Fibroblast of peridontal ligament (primary cell): Measurements from ENCODE around the gene DRAM1.
A peak's percentile ranks its signal among the peaks of the same experiment; 100 is the strongest.
"Not testable (repeated sequence)": the region's sequence is repeated elsewhere in the genome, so short reads cannot be mapped to it uniquely, and the experiment has no call there.

Source experiments
- DNase-seq: peaks from one replicate; pipeline ENCODE4 v3.0.0-alpha.2; 2010; ENCODE audit errors: extremely low read depth

Gene DRAM1

DNA sequence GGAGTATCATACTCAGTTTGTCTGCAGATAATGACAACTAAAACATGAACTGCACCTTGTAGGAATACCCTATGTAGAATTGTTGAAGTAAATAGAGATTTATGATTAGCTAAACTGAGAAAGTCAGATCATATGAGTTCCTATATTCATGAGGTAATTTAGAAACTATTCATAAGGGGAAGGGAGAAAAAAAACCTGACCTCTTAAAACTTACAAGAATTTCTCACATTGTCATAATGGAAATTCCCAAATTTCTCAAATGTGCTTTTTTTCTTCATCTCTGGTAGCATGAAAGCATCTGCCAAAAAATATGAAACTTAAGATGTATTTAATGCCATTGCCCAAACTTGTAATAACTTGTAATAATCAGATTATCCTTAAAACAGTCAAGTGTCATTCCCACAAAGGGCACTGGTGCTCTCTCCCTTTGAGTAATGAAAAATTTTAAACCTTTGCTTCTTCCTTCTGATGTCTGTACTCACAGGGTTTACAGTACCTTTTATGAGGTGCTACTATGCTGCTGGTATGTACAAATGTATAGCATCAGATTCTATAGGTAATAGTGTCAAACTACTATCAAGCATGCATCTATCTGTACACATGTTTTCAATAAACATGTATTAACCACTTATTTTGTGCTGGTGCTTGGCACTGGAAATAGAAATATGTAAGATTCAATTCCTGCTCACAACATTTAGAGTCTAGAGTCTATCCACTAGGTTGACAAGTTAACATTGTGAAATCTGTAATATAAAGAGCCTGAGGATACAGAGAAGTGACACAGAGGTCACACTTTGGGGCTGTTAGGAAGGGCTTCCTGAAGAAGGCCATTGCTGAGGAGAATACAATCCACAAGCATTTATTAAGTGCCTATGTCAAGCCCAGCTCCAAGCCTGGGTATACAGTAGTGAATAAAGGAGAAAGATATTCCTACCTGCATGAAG lies 17.4 kb upstream of the DRAM1 start:
- peak; percentile 73 for DNase-seq

DNA sequence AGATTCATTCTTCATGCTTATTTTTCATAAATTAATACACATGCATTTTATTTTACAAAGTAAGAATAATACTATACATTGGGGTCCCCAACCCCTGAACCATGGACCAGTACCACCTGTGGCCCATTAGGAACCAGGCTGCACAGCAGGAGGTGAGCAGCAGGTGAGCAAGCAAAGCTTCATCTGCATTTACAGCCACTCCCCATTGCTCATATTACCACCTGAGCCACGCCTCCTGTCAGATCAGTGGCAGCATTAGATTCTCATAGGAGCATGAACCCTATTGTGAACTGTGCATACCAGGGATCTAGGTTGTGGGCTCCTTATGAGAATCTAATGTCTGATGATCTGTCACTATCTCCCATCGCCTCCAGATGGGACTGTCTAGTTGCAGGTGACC lies 15.7 kb upstream of the DRAM1 start:
- not testable (repeated sequence) for DNase-seq

DNA sequence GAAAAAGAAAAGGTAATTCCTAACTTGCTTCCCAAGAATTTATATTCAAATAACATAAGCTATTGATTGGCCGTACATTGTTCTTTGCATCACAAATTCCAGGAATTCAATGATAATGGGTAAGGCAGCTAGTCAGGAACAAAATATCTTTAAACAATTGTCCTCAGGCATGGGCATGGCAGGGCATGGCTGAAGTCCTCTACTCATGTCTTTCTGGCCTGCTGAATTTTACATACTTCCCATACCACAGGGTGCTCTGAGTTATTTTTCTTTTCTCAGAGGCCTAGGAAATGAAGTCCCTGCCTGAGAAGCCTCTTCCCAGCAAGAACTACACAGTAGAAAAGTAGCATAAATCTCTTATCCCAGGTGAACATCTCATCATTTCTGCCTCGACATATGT lies 15.1 kb upstream of the DRAM1 start:
- DNase-seq, result no peak

DNA sequence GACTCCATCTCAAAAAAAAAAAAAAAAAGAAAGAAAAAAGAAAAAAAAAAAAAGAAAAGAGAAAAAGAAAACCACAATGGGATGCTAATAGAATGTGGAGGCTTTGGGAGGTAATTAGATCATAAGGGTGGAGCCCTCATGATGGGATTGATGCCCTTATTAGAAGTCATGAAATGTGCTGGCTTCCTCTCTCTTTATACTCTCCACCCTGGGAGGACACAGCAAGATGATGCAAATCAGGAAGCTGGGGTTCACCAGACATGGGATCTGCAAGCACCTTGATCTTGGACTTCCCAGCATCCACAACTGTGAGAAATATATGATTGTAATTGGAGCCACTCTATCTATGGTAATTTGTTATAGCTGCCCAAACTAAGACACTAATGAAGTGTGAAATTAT lies 13.4 kb upstream of the DRAM1 start:
- no peak for DNase-seq

DNA sequence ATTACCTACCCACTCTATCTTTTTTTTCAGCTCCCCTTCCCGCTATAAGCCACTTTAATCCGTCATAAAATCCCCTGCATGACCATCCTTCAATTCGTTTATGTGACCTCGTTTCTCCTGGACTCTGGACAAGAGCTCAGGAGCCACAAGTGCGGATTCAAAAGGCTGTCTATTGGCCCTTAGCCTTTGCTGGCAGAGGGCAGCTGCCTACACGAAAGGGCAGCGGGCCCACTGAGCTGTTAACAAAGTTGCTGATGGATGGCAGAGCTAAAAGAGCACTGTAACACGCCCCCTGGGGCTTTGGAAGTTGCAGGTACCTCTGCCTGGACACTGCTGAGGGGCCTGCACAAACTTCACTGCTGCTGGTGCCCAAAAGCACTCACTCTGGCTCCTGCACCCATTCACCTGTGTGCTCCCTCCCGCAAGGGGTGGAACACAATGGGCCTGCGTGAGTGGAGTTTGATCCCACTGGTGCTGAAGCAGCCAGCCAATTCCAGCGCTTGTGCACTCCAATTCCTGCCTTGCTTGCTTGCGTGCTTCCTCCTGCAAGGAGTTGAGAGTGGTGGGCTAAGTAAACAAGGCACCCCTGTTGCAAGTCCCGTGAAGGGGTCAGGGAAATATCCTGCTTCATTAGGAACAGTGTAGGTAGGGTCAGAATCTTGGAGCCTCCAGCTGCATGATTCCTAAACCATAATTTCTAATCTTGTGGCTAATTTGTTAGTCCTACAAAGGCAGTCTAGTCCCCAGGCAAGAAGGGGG lies 10.6 kb upstream of the DRAM1 start:
- no peak for DNase-seq

DNA sequence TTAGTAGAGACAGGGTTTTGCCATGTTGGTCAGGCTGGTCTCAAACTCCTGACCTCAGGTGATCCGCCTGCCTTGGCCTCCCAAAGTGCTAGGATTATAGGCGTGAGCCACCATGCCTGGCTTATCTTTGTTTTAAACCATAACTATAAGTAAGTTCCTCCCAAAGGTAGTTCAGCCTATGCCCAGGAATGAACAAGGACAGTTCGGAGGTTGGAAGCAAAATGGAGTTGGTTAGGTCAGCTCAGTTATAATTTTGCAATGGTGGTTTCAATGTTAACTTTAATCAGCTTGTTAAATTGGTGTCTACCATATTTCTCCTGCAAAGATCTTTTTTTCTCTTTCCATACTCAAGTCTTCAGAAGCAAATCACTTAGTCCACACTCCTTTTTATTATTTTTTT lies 9.8 kb upstream of the DRAM1 start:
- DNase-seq, result not testable (repeated sequence)

DNA sequence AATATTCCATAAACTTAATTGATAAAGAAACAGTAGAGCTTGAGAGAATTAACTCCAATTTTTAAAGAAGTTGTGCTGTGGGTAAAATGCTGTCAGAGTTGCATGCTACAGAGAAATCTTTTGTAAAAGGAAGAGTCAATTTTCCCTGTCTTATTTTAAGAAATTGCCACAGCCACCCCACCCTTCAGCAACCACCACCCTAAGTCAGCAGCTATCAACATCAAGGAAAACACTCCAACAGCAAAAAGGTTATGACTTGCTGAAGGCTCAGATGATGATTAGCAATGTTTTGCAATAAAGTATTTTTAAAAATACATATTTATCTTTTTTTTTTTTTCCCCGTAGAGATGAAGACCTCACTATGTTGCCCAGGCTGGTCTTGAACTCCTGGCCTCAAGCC lies 6.5 kb upstream of the DRAM1 start:
- no peak for DNase-seq

DNA sequence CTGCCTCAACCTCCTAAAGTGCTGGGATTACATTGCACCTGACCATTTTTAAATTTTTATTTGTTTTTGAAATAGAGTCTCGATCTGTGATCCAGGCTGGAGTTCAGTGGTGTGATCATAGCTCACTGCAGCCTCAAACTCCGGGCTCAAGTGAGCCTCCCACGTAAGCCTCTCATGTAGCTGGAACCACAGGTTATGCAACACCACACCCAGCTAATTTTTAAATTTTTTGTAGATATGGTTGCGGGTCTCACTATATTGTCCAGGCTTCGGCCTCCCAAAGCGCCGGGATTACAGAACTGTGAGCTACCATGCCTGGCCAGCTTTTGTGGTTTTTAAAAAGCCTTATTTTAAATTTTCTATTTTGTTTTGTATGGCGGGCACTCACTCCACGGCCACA lies 2.2 kb upstream of the DRAM1 start:
- no peak for DNase-seq

DNA sequence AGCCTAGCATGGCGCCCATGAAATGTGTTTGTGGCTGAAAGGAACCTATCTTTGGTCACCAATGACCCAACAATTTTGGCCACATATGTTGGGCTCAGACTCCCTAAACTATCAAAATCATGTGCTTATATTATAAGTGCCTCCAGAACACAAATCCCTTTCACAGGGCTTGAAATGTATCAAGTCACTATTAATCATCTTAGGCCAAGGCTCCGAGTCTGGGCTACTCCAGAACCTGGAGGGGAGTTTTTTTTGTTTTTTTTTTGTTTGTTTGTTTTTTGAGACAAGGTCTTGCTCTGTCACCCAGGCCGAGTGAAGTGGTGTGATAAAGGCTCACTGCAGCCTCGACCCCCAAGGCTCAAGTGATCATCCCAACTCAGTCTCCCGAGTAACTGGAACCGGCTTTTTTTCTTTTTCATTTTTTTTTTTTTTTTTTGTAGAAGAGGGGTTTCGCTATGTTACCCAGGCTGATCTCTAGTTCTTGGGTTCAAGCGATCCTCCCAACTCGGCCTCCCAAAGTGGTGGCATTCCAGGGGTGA lies 989 bp upstream of the DRAM1 start:
- peak; percentile 35 for DNase-seq

DNA sequence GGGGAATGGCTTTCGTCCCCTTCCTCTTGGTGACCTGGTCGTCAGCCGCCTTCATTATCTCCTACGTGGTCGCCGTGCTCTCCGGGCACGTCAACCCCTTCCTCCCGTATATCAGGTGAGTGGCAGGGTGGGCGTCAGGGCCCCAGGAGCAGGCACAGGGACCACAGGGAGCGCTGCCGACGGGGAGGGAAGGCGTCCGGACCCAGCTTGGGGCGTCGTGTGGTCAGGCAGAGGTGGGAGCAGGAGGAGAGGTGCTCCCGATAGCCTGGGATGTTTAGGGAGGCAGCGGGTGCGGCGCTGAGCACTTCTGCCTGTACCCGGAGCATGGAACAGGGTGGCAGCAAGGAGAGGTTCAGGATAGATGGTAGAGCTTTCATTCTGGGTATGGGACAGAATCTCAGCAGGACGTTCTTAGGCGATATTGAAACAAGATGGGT lies 444 bp downstream of the DRAM1 start:
- DNase-seq, result no peak

DNA sequence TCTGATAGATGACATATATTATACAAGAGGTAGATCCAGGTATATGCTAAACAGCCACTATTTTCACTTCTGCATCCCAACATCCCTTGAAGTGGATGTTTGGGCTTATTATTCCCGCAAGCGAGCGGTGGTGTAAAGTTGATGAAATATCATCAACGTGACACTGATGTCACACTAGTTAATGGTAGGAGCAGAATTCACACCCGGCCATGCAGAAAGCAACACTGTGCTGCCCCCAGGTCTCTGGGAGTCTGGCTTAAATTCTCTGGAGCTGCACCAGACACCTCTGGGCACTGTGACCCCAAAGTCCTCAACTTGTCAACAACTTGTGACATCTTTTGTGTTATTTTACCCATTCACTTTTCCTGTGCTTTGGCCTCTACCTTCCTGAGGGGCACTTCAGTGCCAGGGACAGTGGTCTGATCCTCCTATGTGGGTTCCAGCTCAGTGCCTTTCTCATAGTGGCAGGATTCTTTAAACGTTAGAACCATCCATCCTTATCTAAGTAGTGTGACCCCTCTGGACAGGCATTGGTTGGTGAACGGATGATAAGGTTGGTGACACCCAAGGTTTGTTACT lies 952 bp downstream of the DRAM1 start:
- peak; percentile 27 for DNase-seq

DNA sequence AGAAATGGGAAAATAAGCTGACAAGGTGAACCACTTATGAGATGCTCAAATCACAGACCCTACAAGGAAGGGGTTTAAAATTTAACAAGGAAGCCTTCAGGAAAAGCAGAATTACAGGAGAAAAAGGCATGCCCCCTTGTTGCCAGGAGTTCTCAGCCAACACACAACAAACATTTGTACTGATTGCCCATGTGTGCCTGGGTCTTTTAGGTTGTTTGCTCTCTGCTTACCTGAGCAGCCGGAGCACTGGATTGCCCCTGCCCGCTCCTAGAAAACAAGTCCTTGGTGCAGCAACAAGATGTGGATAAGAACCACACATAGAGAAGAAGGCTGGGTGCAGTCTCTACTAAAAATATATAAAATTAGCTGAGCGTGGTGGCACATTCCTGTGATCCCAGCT lies 3.4 kb downstream of the DRAM1 start:
- no peak for DNase-seq

DNA sequence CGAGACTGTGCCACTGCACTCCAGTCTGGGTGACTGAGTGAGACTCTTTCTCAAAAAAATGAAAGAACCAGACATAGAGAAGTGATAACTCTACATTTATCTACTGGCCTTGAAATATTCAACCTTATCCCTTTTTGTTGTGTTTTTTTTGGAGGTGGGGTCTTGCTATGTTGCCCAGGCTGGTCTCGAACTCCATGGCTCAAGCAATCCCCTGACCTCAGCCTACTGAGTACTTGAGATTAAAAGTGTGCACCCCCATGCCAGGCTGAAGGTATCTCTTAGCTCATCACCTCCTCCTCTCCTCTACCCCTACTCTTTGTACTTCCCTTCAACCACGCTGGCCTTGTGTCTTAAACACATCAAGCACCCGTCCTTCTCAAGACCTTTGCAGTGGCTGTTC lies 3.8 kb downstream of the DRAM1 start:
- no peak for DNase-seq

DNA sequence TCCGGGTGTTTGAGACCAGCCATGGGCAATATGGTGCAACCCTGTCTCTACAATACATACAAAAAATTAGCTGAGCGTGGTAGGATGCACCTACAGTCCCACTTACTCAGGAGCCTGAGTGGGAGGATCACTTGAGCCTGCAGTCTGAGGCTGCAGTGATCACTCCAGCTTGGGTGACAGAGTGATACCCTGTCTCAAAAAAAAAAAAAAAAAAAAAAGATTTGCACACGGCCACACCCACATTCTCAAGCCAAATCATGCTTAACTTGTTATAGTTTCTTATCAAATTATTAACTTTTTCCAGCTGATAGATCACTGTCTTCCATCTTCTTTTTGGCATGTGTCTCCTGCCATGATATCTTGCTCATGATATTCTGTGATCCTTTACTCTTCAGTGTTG lies 6.8 kb downstream of the DRAM1 start:
- DNase-seq, result no peak

DNA sequence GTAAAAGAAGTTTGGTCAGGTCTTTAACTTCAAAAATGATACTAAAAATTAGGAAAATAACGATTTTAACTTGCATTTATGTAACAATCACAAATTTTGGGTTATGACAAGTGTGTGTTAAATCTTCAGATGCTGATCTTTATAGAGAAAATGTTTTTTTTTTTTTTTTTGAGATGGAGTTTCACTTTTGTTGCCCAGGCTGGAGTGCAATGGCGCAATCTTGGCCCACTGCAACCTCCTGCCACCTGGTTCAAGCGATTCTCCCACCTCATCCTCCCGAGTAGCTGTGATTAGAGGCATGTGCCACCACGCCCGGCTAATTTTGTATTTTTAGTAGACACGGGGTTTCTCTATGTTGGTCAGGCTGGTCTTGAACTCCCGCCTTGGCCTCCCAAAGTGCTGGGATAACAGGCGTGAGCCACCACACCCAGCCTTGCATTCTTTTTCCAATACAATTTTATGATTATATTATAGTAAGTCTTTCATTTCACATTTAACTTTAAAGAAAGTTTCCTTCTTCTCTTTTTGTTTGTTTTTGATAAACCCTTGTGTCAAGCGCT lies 7.5 kb downstream of the DRAM1 start:
- DNase-seq, result not testable (repeated sequence)

DNA sequence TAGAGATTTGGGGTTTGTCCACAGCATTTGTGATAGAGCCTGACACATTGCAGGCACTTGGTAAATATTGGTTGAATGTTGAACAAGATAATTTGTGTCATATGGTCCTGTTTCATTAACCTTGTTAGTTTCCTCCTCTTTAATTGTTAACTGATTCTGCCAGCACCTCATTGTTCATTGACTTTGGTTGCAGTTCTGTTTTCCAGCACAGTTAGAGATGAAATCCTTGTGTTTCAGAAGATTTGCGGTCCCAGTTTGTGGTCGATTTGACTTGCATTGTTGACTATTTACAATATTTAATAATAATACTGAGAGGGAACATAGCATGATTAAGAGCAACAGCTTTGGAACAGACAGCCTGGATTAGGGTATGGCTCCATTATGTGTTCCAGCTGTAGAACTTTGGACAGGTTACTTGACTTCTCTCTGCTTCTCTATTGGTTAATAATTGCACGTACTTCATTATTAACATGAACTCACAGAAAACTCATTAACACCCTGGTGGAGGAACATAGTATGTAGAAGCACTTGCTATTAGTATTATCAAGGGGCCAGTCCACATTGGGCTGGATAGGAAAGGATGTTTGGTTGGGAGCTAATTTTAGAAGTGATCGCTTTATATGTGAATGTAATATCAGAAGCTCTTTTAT lies 8.7 kb downstream of the DRAM1 start:
- no peak for DNase-seq

DNA sequence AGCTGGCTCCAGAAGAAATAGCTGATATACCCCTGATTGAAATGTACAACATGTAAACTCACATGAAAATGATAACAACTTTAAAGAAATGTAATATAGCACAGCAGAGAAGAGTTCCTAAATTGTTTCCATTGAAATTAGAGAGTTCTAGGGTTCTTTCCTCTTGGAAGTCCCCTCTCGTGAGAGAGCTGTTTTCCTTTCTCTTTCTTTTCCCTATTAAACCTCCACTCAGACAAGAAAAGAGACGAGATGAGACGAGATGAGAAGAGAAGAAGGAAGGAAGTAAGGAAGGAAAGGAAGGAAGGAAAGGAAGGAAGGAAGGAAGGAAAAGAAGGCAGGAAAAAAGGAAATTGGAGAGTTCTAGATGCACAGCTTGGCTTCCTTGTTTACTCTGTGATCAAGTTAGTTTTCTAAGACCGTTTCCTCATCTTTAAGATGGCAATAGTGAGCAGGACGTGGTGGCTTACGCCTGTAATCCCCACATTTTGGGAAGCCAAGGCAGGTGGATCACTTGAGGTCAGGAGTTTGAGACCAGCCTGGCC lies 11.9 kb downstream of the DRAM1 start:
- DNase-seq, result peak; percentile 10

DNA sequence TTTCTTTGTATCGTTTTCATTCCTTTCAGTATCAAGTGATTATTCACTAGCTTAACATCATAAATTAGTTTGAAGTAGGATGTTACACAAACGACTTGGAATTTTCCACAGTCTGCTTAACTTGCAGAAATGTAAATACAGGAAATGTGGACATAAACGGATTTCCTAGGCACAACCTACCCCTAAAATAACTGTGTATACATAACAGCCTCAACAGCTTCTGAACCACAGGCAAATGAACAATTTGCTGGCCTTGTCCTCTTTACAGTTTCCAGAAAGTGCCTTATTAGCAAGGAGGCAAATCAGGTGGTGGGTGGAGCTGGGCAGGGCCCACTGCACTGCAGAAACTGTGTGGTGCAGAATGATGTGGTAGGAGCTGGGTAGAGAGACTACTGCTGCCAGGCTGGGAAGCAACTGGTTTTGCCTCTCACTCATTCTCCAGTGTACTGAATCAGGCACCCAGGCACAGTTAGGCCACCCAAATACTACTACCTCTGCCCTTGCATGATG lies 14.1 kb downstream of the DRAM1 start:
- DNase-seq, result peak; percentile 86

DNA sequence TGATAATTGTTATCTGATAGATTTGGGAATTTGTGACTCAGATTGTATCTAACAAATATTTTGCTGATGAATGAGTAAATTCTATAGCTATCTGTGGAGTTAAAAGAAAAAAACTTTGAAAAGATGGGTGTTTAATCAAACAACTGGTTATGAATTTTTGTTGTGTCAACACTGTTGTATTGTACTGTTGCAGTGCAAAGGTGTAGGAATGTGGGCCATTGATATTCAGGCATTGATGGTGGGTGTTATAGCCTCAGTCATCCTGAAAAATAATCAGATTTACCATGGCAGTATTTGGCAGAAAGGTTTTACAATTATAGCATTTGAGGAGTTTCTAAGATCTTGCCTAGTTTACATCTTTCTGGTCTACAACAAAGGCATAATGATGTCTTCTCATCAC lies 15.4 kb downstream of the DRAM1 start:
- no peak for DNase-seq

DNA sequence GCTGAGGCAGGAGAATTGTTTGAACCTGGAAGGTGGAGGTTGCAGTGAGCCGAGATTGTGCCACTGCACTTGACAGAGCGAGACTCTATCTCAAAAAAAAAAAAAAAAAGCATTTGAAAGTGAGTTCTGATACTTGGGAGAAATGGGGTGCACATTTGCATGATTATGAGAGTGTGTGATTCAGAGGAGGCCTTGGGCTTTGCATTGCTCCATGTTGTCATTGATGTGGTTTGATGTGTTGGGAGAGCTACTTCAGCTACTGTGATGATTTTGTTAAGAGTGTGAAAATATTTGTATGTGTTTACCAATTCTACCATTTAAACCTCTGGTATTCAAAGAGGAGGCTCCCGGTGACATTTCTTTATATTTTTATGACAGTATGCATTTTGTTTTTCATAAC lies 24.4 kb downstream of the DRAM1 start:
- DNase-seq, result no peak

DNA sequence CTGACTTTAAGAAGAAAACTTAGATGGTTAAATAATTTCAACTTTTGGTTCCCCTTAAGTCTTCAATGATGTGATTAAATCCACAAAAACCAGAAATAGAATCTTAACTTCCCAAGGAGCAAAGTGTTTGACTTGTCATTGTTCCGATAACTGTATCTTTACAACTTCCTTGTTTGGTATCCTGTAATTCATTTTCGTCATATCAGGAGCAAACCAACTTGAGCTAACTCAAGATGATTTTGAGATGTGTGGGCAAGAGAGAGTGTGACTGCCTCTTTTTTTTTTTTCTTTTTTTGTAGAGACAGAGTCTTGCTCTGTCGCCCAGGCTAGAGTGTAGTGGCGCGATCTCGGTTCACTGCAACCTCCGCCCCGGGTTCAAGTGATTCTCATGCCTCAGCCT lies 25.3 kb downstream of the DRAM1 start:
- no peak for DNase-seq
